ENCODE measurements around the gene PEDS1. TPM values are rescaled to one million over a fixed set of nuclear protein-coding genes. Genes with fewer than 3 reads are reported as not detected.
"Not testable (repeated sequence)": the region's sequence is repeated elsewhere in the genome, so short reads cannot be mapped to it uniquely, and the experiment has no call there.

PEDS1 gene
- total RNA-seq, 1 donor from 2014 or later: 30.3 TPM

DNA sequence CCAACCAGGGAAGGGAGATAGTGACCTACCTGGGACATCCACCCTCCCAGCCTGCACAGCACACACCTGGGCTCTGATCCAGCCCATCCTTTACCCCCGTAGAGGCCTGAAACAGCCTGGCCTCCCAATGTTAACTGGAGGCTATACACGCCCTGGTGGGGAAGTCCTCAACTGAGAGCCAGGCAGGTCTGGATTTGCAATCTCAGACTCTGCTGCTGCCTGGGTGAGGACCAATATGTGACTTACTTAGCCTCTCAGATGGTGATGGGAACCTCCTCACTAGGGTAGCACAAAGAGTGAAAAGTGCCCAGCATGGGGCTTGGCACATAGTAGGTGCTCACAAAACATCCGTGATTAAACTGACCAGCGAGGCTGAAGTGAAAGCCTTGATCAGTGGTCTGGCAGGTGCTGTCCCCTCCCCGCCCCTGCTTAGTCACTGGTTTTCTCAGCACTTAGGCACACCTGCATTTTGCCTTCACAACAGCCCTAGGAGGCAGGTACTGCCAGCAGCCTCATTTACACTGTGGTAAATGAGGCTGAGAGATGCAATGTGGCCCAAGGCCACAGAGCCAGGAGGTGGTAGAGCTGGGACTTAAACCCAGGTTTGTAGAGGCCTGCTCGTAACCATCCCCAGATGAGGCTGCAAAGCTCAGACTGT, 12.4 kb downstream of the PEDS1 start:
- Mint-ChIP-seq H3K9me3 (no peaks in the 10 kb centered on the region), H3K4me1 (no peaks in the 10 kb centered on the region), H3K27ac (no peak overlapping the region), H3K36me3 (peaks cover 31% of the 10 kb centered on the region), H3K27me3 (ENCODE audit: low read depth) (no peaks in the 10 kb centered on the region), H3K4me3 (no peak overlapping the region)
- no peak for TF ChIP-seq CTCF (IDR thresholded peaks at IDR 0.05; ENCODE audit: unreplicated experiment)
- no peak for DNase-seq (ENCODE audit: low spot score in 2 of 2, unreplicated experiment in 2 of 2)

GRCh38 chr20:50140339-50140859, 13.1 kb downstream of the PEDS1 start:
- Mint-ChIP-seq H3K4me3 (no peak overlapping the region), H3K27me3 (ENCODE audit: low read depth) (no peaks in the 10 kb centered on the region), H3K4me1 (no peaks in the 10 kb centered on the region), H3K9me3 (no peaks in the 10 kb centered on the region), H3K27ac (no peak overlapping the region), H3K36me3 (peaks cover 33% of the 10 kb centered on the region)
- TF ChIP-seq CTCF (IDR thresholded peaks at IDR 0.05; ENCODE audit: unreplicated experiment): no peak
- no peak for DNase-seq (ENCODE audit: low spot score in 2 of 2, unreplicated experiment in 2 of 2)

- no peak overlapping the region for H3K27ac Mint-ChIP-seq
- peaks cover 33% of the 10 kb centered on the region for H3K36me3 Mint-ChIP-seq
- DNase-seq (ENCODE audit: low spot score in 2 of 2, unreplicated experiment in 2 of 2): no peak
- TF ChIP-seq CTCF (IDR thresholded peaks at IDR 0.05; ENCODE audit: unreplicated experiment): no peak
- H3K9me3 Mint-ChIP-seq: no peaks in the 10 kb centered on the region
- no peak overlapping the region for H3K4me3 Mint-ChIP-seq
- H3K4me1 Mint-ChIP-seq: no peaks in the 10 kb centered on the region
- no peaks in the 10 kb centered on the region for H3K27me3 Mint-ChIP-seq (ENCODE audit: low read depth)
These were observed 14.8 kb downstream of the PEDS1 start for GRCh38 chr20:50138479-50139393.

DNA sequence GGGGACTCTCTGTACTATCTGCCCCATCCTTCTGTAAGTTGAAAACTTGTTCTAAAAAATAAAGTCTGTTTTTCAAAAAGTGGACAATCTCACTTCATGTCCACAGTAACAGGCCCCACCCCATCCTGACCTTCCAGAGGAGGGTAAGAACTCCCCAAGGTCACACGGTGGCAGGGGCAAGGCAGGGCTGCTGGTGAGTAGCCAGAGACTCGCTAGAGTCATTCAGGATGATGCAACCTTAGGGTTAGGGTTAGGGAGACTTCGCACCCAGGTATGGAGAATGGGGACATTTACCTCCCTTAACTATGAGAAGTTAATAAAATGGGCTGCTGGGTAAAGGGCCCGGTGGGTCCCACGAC, 15.4 kb downstream of the PEDS1 start:
- H3K27ac Mint-ChIP-seq: no peak overlapping the region

DNA sequence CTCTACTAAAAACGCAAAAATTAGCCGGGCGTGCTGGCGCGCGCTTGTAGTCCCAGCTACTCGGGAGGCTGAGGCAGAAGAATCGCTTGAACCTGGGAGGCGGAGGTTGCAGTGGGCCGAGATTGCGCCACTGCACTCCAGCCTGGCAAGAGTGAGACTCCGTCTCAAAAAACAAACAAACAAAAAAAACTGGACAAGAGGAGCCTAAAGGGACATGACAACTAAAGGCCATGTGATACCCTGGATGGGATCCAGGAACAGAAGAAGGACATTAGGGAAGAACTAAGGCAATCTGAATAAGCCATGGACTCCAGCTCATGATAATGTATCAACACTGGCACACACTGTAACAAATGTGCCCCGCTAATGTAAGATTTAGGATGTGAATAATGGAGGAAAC, 15.8 kb downstream of the PEDS1 start:
- DNase-seq (ENCODE audit: low spot score in 2 of 2, unreplicated experiment in 2 of 2); H3K27ac Mint-ChIP-seq; H3K27me3 Mint-ChIP-seq (ENCODE audit: low read depth); H3K4me3 Mint-ChIP-seq; H3K4me1 Mint-ChIP-seq; H3K9me3 Mint-ChIP-seq: not testable (repeated sequence)
- H3K36me3 Mint-ChIP-seq: peaks cover 25% of the 10 kb centered on the region

More for the DNA sequence above, 15.4 kb downstream of the PEDS1 start:
- no peak for DNase-seq (ENCODE audit: low spot score in 2 of 2, unreplicated experiment in 2 of 2)
- H3K36me3 Mint-ChIP-seq: peaks cover 29% of the 10 kb centered on the region
- H3K27me3 Mint-ChIP-seq (ENCODE audit: low read depth): no peaks in the 10 kb centered on the region
- TF ChIP-seq CTCF (IDR thresholded peaks at IDR 0.05; ENCODE audit: unreplicated experiment): no peak
- H3K4me3 Mint-ChIP-seq: no peak overlapping the region
- no peaks in the 10 kb centered on the region for H3K9me3 Mint-ChIP-seq
- no peaks in the 10 kb centered on the region for H3K4me1 Mint-ChIP-seq

Data from mesothelial cell of epicardium (in vitro differentiated cells).